Kidney (tissue), 14 donors: ENCODE results near the gene ZSCAN10. TPM values are rescaled to one million over a fixed set of nuclear protein-coding genes. Genes with fewer than 3 reads are reported as not detected.
A peak's percentile ranks its signal among the peaks of the same experiment; 100 is the strongest.

Experiments used
- DNase-seq, 5 donors: peaks; one replicate each; pipeline ENCODE4 v3.0.0-alpha.2; 2013 to 2020
- FAIRE-seq: peaks from 2 replicates; lab custom pipeline; 2012; peaks lifted over from hg19 to GRCh38; lab: Jason Lieb, UNC
- H3K27ac ChIP-seq, 2 donors: one replicate each; pipeline ENCODE4 v1.7.0; 2013; ENCODE audit warnings: low read depth in 2 of 2, low read length in 2 of 2, inconsistent platforms in 1 of 2
- H3K27me3 ChIP-seq: one replicate; pipeline ENCODE4 v1.7.1; 2013; ENCODE audit warnings: low read length, inconsistent platforms; ENCODE audit not compliant: control insufficient read depth, insufficient read depth
- H3K36me3 ChIP-seq, 3 donors: one replicate each; pipeline versions ENCODE4 v1.7.0 to v1.7.1; 2013; ENCODE audit warnings: low read length in 3 of 3, control low read depth in 1 of 3, inconsistent platforms in 1 of 3; ENCODE audit not compliant: insufficient read depth in 3 of 3, control insufficient read depth in 2 of 3
- H3K4me1 ChIP-seq, 3 donors: one replicate each; pipeline versions ENCODE4 v1.7.0 to v1.7.1; 2013; ENCODE audit warnings: low read length in 3 of 3, inconsistent platforms in 1 of 3, low read depth in 1 of 3; ENCODE audit not compliant: control insufficient read depth in 2 of 3, insufficient read depth in 2 of 3
- H3K4me3 ChIP-seq, 3 donors: one replicate each; pipeline versions ENCODE4 v1.7.0 to v1.8.1; 2013; ENCODE audit warnings: low read length in 3 of 3, control low read depth in 1 of 3, inconsistent platforms in 1 of 3
- H3K9ac ChIP-seq, 3 donors: one replicate each; pipeline versions ENCODE4 v1.7.0 to v1.7.1; 2013; ENCODE audit warnings: low read length in 3 of 3, control low read depth in 1 of 3, inconsistent platforms in 1 of 3
- H3K9me3 ChIP-seq, 3 donors: one replicate each; pipeline versions ENCODE4 v1.7.0 to v1.7.1; 2013; ENCODE audit warnings: low read length in 3 of 3, control low read depth in 1 of 3, inconsistent platforms in 1 of 3; ENCODE audit not compliant: control insufficient read depth in 2 of 3, insufficient read depth in 1 of 3
- intact Hi-C: fragments of 100-400 bp; cut with DNase I; formaldehyde crosslinking; loops from one replicate; pipeline ENCODE4 v1.11.1; 2022
- polyA plus RNA-seq: library from polyadenylated mRNA; stranded (reverse); fragments of 350-450 nt; fragmentation: Illumina TruSeq; extraction: RNeasy Lipid Tissue Mini Kit (QIAGEN cat#74804); gene quantifications from one replicate; pipeline ENCODE4 v1.2.3, GENCODE V29; 2014; ENCODE audit warnings: low read depth, low replicate concordance; ENCODE audit not compliant: insufficient read depth
- total RNA-seq: library from RNA; stranded (reverse); fragmentation: NEBNext Ultra II Directional; extraction: Animal tissue kit (Norgen Biotek cat#: 25700); gene quantifications from one replicate; pipeline ENCODE4 v1.2.1, GENCODE V29; 2021
- TF ChIP-seq, protein P1 (sequence below): IDR thresholded peaks from 3 replicates; pipeline ENCODE4 v1.5.1; 2012; ENCODE audit warnings: mild to moderate bottlenecking, moderate library complexity, borderline replicate concordance; ENCODE audit not compliant: insufficient read depth; ENCODE audit errors: extremely low read depth
- donor health status: control.
- donor health status: control.
- donor health status: control.
- donor health status: control.
- donor health status: control.
- donor health status: DM: yes; HTN: yes; CAD: no.
- donor health status: Normal renal cell carcinoma (clear cell type).

Gene ZSCAN10
- total and polyA plus RNA-seq, 2 donors from 2014 or later = not detected

DNA sequence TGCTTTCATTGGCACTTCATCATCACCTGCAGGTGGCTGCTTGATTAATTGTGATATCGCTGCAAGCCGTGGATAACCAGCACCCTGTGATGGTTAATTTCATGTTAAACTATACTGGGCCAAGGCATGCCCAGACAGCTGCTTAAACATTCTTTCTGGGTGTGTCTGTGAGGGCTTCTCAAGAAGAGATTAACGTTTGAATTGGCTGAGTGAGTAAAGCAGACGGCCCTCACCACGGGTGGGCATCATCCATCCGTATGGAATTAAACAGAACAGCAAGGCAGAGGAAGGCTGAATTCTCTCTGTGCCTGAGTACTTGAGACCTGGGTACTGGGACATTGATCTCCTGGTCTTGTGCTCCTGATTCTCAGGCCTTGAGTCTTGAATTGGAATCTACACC, 28.7 kb upstream of the ZSCAN10 start:
- peaks cover 0 to 15% (median 0%) of the 10 kb centered on the region in 3 donors for H3K4me1 ChIP-seq

DNA sequence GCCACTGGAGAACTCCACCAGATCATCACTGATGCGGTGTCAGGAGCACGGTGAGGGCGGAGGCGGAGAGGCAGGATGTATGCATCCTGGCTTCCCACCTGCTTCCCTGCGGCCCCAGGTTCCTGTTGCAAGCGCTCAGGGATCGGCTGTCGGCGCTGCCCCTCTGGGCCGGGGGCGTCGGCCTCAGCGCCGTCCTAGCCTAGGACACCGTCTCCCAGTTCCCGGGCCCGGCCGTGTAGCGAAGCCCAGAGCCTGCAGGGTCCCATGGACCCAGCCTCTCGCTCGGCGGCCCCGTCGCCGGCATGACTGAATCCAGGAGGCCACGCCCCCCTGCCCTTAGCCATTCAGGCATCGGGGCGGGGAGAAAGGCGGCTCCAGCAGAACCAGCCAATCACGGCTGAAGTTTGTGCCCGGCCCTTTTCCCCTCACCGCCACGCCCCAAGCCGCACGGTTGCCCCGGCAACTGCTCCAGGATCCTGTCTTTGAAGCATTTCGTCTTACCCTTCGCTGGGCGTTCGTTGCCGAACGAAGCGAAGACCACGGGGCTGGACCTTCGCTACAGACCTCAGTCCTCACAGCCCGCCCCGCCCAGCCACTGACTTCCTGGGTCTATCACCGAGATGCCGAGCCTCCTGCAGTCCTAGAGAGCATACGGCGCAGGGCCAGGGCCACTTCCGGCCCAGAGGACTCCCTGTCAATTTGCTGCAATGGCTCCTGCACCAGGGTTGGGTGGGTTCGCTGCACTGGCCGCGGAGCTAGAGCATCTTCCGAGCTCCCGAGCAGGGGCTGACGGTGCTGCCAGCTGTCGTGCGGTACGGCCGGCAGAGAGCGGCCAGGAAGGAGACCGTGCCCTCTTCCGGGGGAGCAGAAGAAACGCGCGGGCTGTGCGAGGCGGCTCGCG, 25.1 kb upstream of the ZSCAN10 start:
- H3K27ac ChIP-seq = peak overlapping the region; percentile 65 to 76
- peak; percentile 94 for FAIRE-seq
- peaks cover 0 to 5% (median 2%) of the 10 kb centered on the region in 3 donors for H3K36me3 ChIP-seq
- H3K9me3 ChIP-seq = no peaks in the 10 kb centered on the region
- peak; percentile 98 to 99 (median 98) for DNase-seq
- intact Hi-C loops = no loop called here
- TF ChIP-seq, protein P1, sequence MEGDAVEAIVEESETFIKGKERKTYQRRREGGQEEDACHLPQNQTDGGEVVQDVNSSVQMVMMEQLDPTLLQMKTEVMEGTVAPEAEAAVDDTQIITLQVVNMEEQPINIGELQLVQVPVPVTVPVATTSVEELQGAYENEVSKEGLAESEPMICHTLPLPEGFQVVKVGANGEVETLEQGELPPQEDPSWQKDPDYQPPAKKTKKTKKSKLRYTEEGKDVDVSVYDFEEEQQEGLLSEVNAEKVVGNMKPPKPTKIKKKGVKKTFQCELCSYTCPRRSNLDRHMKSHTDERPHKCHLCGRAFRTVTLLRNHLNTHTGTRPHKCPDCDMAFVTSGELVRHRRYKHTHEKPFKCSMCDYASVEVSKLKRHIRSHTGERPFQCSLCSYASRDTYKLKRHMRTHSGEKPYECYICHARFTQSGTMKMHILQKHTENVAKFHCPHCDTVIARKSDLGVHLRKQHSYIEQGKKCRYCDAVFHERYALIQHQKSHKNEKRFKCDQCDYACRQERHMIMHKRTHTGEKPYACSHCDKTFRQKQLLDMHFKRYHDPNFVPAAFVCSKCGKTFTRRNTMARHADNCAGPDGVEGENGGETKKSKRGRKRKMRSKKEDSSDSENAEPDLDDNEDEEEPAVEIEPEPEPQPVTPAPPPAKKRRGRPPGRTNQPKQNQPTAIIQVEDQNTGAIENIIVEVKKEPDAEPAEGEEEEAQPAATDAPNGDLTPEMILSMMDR = peak; percentile 18
- H3K9ac ChIP-seq = peak overlapping the region; percentile 41 to 72 (median 71)
- no peaks in the 10 kb centered on the region for H3K27me3 ChIP-seq
- peaks cover 0 to 10% (median 0%) of the 10 kb centered on the region in 3 donors for H3K4me1 ChIP-seq
- H3K4me3 ChIP-seq = peak overlapping the region; percentile 83 to 85 (median 84)

More for the DNA sequence above, 28.7 kb upstream of the ZSCAN10 start:
- no peak overlapping the region for H3K27ac ChIP-seq
- intact Hi-C loops = no loop called here
- no peaks in the 10 kb centered on the region for H3K9me3 ChIP-seq
- FAIRE-seq = no peak
- H3K4me3 ChIP-seq = no peak overlapping the region
- H3K27me3 ChIP-seq = no peaks in the 10 kb centered on the region
- no peak overlapping the region for H3K9ac ChIP-seq
- no peak for DNase-seq
- TF ChIP-seq, protein P1 = no peak
- H3K36me3 ChIP-seq = no peaks in the 10 kb centered on the region

DNA sequence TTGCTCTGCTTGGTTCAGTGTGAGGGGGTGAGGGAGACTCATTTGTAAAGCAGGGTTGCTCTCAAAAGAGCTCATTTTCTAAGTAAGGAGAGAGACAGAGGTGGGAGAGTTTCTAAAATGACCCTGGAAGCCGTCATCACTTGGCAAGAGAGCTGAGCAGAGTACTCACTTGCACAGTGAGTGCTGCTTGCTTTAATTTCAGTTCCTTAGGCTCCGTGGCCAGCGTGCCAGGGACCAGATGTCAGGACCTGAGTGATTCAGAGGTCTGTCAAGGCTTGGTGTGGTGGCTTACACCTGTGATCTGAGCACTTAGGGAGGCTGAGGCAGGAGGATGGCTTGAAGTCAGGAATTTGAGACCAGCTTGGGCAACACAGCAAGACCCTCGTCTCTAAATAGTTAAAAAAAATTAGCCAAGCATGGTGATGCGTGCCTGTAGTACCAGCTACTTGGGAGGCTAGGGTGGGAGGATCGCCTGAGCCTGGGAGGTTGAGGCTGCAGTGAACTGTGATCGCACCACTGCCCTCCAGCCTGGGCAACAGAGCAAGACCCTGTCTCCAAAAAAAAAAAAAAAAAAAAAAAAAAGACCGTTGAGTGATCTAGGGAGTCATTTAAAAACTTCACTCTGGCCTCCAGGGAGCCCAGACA, 24.0 kb upstream of the ZSCAN10 start:
- intact Hi-C loops = no loop called here
- Histone ChIP-seq H3K9ac (no peak overlapping the region), H3K9me3 (no peaks in the 10 kb centered on the region), H3K36me3 (peaks cover 0 to 5% (median 2%) of the 10 kb centered on the region in 3 donors), H3K27me3 (no peaks in the 10 kb centered on the region), H3K4me3 (no peak overlapping the region), H3K27ac (no peak overlapping the region), H3K4me1 (peaks cover 0 to 5% (median 0%) of the 10 kb centered on the region in 3 donors)
- FAIRE-seq (no peak), DNase-seq (no peak)
- TF ChIP-seq, protein P1 = no peak
